NOMO-1 treated with dmso at 0.1 percent for 144 hours (cell line): Measurements from ENCODE around the gene RELL1.

ENCODE experiments used
- DNase-seq: peaks from one replicate; lab custom pipeline; 2025; ENCODE audit not compliant: unreplicated experiment; lab: John Stamatoyannopoulos, UW

Gene RELL1

GRCh38 chr4:37667197-37668100, 18.7 kb downstream of the RELL1 start:
- DNase-seq: no peak

DNA sequence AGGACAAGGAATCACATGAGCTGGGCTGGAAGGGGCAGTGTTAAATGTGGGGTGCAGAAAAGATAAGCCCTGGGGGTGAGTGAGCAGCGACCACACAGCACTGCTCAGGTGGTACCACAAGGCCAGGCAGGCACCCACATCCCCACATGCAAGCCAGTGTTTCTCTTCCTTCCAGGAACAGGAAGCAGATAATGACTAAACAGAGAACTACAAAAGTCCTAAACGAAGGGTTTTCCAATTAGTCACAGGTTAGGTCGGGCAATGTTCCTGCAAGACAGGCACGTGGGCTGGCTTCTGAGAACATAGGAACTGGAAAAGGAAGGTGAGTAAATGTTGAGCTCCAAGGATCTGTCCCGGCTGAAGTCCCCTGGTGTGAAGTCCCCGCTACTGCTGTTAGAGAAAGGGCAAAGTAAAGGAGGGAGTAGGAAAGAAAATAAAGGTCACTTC, 19.5 kb downstream of the RELL1 start:
- DNase-seq: no peak

- no peak for DNase-seq
These were observed 20.5 kb downstream of the RELL1 start for GRCh38 chr4:37665333-37666320.

- DNase-seq: no peak
These were observed 21.5 kb downstream of the RELL1 start for GRCh38 chr4:37664696-37665095.

GRCh38 chr4:37663552-37663951, 22.6 kb downstream of the RELL1 start:
- DNase-seq: no peak

- no peak for DNase-seq
These were observed 23.2 kb downstream of the RELL1 start for GRCh38 chr4:37662861-37663390.

DNA sequence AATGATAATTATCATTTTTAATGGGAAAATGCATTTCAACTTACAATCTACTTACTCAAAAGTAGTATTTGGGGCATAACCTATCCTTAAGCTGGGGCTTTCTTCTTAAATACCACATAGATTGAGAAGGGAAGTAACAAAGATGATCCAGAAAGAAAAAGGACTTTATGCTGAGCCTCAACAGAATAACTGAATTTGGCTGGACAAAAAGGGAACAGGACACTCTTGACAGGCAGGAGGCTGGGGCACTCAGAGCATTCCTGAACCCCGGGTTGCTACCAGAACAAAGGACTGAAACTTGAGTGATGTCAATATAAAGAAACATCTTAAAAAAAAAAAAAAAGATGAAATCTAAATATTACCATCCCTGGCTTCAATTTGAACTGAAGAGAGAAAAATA, 23.9 kb downstream of the RELL1 start:
- DNase-seq: no peak

GRCh38 chr4:37661772-37662171, 24.4 kb downstream of the RELL1 start:
- no peak for DNase-seq

- DNase-seq: no peak
These were observed 26.5 kb downstream of the RELL1 start for GRCh38 chr4:37659696-37660095.

DNA sequence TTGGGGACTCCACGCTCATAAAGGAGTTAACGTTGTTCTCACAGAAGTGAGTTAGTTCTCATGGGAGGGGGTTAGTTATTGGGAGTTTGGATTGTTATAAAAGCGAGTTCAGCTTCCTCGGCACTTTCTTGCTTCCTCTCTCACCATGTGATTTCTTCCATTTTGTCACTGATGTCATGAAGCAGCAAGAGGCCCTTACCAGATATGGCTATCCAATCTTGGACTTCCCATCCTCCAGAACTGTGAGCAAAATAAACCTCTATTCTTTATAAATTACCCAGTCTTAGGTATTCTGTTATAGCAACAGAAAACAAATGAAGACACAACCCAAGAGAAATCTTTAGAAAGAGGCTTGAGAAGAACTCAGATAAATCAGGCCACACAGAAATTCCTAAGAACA, 29.5 kb downstream of the RELL1 start:
- no peak for DNase-seq

DNA sequence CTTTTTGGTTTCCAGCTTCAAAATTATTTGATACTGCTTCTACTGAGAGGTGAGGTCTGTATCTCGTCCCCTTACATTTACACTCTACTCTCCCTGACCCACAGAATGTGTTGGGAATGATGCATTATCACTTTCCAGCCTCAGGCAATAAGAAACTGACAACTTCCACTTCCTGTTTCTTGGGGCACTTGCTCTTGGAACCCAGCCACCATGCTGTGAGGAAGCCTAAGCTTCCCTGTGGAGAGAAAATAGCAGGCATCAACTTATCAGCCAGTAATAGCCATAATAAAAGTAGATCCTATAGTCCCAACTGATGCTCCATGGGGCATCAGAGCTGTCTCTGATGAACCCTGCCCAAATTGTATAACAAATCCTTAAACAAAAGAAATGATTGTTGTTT, 32.6 kb downstream of the RELL1 start:
- DNase-seq: no peak

DNA sequence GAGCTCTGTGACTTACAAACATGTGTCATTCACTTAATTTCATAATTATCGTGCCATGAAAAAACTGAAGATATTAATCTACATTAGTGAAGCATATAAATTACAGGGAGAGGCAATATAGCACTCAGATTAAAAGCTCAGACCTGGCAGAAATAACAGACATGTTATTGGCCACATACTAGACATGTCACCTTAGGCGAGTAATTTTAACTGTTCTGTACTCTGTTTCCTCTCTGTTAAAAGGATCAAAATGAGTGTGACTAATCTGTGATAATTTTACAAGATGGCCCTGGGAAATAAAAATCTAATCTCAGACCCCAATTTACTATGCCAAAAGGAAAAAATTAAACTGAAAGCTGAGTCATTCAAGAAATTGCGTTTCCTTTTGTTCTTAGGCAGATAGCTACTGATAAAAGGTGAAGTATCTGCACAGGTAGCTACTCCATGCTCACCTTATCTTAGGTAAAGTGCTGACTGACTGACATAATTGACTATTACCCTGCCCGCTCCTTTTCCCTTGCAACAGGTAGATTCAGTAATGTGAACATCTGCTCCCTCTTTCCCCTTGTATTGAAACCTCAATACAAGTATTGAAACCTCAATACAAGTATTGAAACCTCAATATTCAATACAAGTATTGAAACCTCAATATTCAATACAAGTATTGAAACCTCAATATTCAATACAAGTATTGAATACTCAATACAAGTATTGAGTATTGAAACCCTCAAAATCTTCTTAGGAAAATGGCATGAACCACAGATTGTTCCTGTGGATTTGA, 33.2 kb downstream of the RELL1 start:
- DNase-seq: no peak

DNA sequence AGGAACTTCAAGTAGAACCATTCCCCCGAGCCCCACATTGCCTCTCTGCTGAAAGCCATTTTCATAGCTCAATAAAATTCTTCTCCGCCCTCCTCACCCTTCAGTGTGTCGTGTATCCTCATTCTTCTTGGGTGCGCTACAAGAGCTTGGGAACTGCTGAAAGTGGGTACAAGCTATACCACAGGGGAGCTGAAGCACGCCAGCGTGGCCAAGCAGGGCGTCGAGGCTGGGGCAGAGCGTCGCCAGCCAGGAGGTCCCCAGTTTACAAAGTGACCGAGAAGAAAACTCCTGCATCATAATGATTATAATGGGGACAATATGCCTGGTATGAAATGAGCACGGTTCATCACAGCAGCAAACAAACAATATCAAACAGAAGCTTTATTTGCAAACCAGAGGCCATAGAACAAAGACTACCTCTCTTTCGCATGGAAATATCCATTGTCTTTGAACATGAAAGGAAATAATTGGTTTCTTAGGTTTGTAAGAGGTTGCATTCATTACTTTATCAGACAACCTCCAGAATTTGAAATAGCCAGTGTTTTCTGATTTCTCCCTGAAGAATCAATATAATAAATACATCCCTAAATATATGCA, 34.3 kb downstream of the RELL1 start:
- DNase-seq: no peak

DNA sequence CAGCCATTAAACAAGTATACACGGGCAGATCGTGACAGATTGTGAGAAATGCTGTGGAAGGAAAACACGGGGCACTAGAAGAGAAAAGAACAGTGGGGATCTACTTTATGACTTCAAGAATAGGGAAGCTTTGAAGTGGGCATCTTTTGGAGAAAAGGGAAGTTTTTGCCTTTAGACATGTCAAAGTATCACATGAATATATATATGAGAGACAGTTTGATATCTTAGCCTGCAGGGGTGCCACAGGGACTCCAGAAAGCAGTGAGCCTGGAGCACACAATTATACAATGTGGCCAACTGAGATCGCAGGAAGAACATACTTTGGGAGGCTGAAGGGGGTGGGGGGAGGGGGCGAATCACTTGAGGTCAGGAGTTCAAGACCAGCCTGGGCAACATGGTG, 35.7 kb downstream of the RELL1 start:
- no peak for DNase-seq

DNA sequence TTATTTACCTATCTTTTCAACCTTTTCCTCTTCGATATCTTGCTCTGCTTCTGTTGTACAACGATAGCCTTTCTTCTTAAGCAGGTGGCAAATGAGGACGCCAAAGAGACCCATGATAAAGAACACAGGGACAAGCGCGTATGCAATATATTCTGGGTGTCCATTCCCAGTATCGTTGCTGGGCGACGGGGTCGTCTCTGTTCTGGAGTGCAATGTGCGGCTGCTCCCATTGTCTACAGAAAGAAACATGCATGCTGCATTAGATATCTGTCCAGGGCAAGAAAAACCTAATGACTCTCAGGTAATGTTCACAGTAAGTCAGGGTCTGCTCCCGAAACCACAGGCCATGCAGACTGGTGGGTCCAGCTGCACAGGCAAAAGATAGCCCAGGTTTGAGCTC, 36.9 kb downstream of the RELL1 start:
- no peak for DNase-seq

DNA sequence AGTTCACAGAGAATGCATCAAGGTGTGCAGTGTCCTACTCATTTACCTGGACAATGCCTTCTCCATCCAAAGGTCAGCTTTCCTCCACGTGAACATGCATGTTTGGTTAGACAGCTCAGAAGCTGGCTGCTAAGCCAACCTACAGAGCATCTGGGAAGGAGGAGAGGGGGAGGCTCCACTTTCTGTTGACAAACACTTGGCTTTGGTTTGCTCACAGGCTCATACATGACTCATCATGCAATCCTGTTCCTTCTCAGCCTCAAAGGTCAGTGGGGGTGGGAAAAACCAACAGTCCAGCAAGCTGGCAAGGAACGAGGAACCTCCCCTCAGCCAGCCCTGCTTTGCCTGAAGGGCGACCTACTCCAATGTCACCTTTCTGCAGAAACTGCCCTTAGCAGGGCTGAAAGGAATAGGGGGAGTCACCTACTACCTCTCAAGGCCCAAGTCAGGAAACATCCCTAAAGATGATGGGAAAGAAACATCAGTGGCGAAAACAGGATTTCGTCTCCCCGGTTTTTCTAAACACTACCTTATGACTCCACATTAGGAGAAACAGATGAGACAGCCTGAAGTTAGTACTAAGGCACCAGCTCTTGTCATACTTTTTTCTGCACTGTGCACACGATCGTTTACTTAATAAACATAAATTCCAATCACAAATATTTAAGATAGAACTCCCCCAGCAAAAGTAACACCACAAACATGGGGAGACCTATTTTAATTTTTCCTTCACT, 37.9 kb downstream of the RELL1 start:
- no peak for DNase-seq

DNA sequence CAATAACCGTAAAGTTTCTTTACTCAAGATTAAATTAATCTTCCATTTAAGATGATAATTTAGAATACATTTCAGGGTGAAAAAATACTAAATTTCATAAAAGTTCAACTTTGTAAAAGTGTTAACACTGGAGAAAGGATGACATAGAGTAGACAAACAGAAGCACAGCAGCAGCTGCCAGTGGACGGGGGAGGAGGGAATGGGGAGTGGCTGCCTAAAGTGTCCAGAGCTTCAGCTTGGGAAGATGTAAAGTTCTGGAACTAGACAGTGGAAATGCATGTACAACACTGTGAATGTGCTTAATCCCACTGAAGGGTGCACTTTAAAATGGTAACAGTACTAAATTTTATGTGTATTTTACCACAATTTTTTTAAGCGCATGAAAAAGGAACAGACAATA, 39.9 kb downstream of the RELL1 start:
- no peak for DNase-seq

DNA sequence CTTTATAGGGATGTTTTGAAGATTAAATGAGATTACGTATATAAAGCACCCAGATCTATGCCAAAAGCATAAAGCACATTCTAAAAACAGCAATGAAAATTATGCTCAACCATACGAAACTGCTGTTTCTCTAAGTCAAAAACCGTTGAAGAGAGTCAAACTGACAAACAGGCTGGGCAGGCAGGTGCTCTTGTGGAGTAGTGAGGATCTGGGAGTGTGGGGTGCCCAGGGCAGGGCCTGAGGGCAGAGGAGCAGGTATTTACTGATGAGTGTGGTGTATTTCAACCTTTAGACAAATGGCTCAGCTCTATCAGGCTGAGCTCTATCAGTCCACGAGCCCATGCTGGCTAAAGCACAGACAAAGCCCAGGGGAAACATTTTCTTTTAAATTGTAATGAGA, 40.4 kb downstream of the RELL1 start:
- no peak for DNase-seq

- no peak for DNase-seq
These were observed 41.2 kb downstream of the RELL1 start for GRCh38 chr4:37644962-37645361.
